Sigmoid colon (tissue), 4 donors: Measurements from ENCODE around the gene TBC1D8B.

Source experiments
- EP300 ChIP-seq, 4 donors: sonication (generic); formaldehyde crosslinking; IDR thresholded peaks; one replicate each; pipeline ENCODE4 v1.6.1; 2017; ENCODE audit warnings: antibody characterized with exemption in 4 of 4
- POLR2A ChIP-seq, 2 donors: fragments of 450-650 bp; IDR thresholded peaks; one replicate each; pipeline ENCODE4 v1.6.1; 2016; ENCODE audit warnings: antibody characterized with exemption in 2 of 2, mild to moderate bottlenecking in 2 of 2, moderate library complexity in 2 of 2
- TF ChIP-seq, protein P1 (sequence below), 4 experiments: fragments of 450-650 bp in 3 of 4; fragments of 200-600 bp in 1 of 4; IDR thresholded peaks; one replicate each; pipeline ENCODE4 v1.5.1; 2016 to 2019; ENCODE audit warnings: antibody characterized with exemption in 4 of 4, mild to moderate bottlenecking in 3 of 4, moderate library complexity in 2 of 4

DNA sequence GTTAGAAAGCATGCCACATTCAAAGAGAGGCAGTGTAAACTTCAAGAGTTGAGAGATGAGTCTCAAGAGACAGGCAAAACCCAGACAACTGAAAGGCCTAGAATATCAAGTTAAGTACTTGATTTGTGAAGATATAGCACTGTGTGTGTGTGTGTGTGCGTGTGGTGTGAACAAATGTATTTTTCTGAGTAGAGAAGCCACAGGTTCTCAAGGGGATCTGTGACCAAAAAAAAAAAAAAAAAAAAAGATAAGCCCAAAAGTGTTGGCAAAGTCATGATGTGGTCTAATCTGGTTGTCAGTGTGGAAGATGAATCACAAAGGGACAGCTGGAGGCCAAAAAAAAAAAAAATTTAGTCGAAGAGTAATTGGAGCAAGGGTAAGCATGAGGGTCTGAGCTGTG lies 96.8 kb downstream of the TBC1D8B start:
- TF ChIP-seq, protein P1, sequence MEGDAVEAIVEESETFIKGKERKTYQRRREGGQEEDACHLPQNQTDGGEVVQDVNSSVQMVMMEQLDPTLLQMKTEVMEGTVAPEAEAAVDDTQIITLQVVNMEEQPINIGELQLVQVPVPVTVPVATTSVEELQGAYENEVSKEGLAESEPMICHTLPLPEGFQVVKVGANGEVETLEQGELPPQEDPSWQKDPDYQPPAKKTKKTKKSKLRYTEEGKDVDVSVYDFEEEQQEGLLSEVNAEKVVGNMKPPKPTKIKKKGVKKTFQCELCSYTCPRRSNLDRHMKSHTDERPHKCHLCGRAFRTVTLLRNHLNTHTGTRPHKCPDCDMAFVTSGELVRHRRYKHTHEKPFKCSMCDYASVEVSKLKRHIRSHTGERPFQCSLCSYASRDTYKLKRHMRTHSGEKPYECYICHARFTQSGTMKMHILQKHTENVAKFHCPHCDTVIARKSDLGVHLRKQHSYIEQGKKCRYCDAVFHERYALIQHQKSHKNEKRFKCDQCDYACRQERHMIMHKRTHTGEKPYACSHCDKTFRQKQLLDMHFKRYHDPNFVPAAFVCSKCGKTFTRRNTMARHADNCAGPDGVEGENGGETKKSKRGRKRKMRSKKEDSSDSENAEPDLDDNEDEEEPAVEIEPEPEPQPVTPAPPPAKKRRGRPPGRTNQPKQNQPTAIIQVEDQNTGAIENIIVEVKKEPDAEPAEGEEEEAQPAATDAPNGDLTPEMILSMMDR (IDR thresholded peaks at IDR 0.05) = no peak
- TF ChIP-seq POLR2A (IDR thresholded peaks at IDR 0.05) (no peak), EP300 (IDR thresholded peaks at IDR 0.05) (no peak)
